ENCODE data around the gene FYB1. TPM values are rescaled to one million over a fixed set of nuclear protein-coding genes. Genes with fewer than 3 reads are reported as not detected.

The FYB1 gene
- total and polyA plus RNA-seq, 2 of the 8 experiments (the other 6 are each of a cell fraction or from before 2014, with no cell fraction given): not detected

- CTCF ChIA-PET (ENCODE audit: partially characterized antibody): interaction anchor here (1.3 kb wide), 1 partner anchor 37 kb away, joined by 4 read pairs; no protein-coding TSS in a partner anchor
These were observed 102.0 kb downstream of the FYB1 start for GRCh38 chr5:39117401-39117800.

More at GRCh38 chr5:39117401-39117800, 102.0 kb downstream of the FYB1 start:
- TF ChIP-seq GTF2F1 (IDR thresholded peaks at IDR 0.05; ENCODE audit: borderline replicate concordance, low read depth, low read length) (no peak), EZH2 (IDR thresholded peaks at IDR 0.05; ENCODE audit: low read depth, low read length, severe bottlenecking) (no peak)
- Histone ChIP-seq H3K36me3 (ENCODE audit: control insufficient read depth in 2 of 4, insufficient read depth in 4 of 4, low read length in 3 of 4) (no peaks in the 10 kb centered on the region), H3K79me2 (ENCODE audit: control insufficient read depth in 1 of 2, insufficient read depth in 2 of 2, low read length in 2 of 2) (no peaks in the 10 kb centered on the region), H2BK5ac (ENCODE audit: low read depth, low read length) (no peak overlapping the region), H3K56ac (replicated peaks; ENCODE audit: insufficient read length, low read depth, low read length) (no peak overlapping the region), H3K79me1 (ENCODE audit: low read depth, low read length) (no peaks in the 10 kb centered on the region), H4K8ac (ENCODE audit: extremely low read depth, insufficient read depth, low read length) (no peak overlapping the region), H3K27me3 (replicated peaks in 1 of 4; ENCODE audit: control insufficient read depth in 3 of 4, extremely low read depth in 1 of 4, insufficient read depth in 3 of 4, low read length in 3 of 4) (no peaks in the 10 kb centered on the region), H3K27ac (ENCODE audit: low read depth, low read length) (no peak overlapping the region), H2BK20ac (ENCODE audit: low read length) (no peak overlapping the region), H3K4me3 (ENCODE audit: extremely low read depth in 1 of 4, insufficient read depth in 2 of 4, low read depth in 3 of 4, low read length in 4 of 4) (no peak overlapping the region), H3K9me3 (ENCODE audit: insufficient read depth in 2 of 2, low read depth in 1 of 2, low read length in 1 of 2) (no peaks in the 10 kb centered on the region), H4K5ac (ENCODE audit: insufficient read length, low read depth, low read length) (no peak overlapping the region), H3K4me2 (ENCODE audit: insufficient read depth in 1 of 2, low read depth in 2 of 2, low read length in 2 of 2) (no peak overlapping the region), H2AK5ac (ENCODE audit: low read depth, low read length) (no peak overlapping the region), H4K91ac (replicated peaks; ENCODE audit: insufficient read length, low read length) (no peak overlapping the region), H2BK120ac (replicated peaks; ENCODE audit: low read depth, low read length) (no peak overlapping the region), H3K23me2 (ENCODE audit: low read depth, low read length) (no peaks in the 10 kb centered on the region), H3K9ac (replicated peaks in 1 of 4; ENCODE audit: extremely low read depth in 1 of 4, low read depth in 3 of 4, low read length in 3 of 4) (no peak overlapping the region), H3K4me1 (replicated peaks in 1 of 4; ENCODE audit: control insufficient read depth in 3 of 4, insufficient read depth in 4 of 4, low read length in 3 of 4) (no peaks in the 10 kb centered on the region), H3K18ac (ENCODE audit: extremely low read depth, low read length) (no peak overlapping the region), H2BK12ac (ENCODE audit: low read depth, low read length) (no peak overlapping the region), H3K4ac (replicated peaks; ENCODE audit: insufficient read length, low read depth, low read length) (no peak overlapping the region), H2AFZ (ENCODE audit: low read length) (no peak overlapping the region; the same call in 1 of the 2 replicates), H3K23ac (ENCODE audit: insufficient read length) (no peak overlapping the region), H2BK15ac (ENCODE audit: low read length) (no peak overlapping the region), H3K14ac (ENCODE audit: insufficient read length) (no peak overlapping the region), H4K20me1 (replicated peaks in 1 of 2; ENCODE audit: control insufficient read depth in 1 of 2, insufficient read depth in 2 of 2, low read length in 2 of 2) (no peaks in the 10 kb centered on the region)
- POLR2A ChIA-PET (ENCODE audit: partially characterized antibody): no interaction called here
- DNase-seq (ENCODE audit: low read depth in 1 of 2, low spot score in 2 of 2): no peak
- WGBS, 2 experiments (ENCODE audit: extremely low coverage in 1 of 2, insufficient coverage in 1 of 2, insufficient read length in 1 of 2, insufficient replicate concordance in 2 of 2, low coverage in 1 of 2, low lambda C conversion rate in 2 of 2, missing lambda C conversion rate in 1 of 2): 94% methylated on average over 2 of the region's 2 CpGs; no CpG with 5 or more reads in 1 of the 2 experiments
- no peak for FAIRE-seq

Measured in H1 (cell line).